ENCODE results near the gene EXOC2. TPM values are rescaled to one million over a fixed set of nuclear protein-coding genes. Genes with fewer than 3 reads are reported as not detected.

The EXOC2 gene
- total RNA-seq, 4 donors from 2014 or later = 7.6 to 22.5 (median 20.2) TPM

- Histone ChIP-seq H3K4me3 (no peak overlapping the region), H3K27ac (no peak overlapping the region), H3K9me3 (no peaks in the 10 kb centered on the region), H3K4me1 (peaks cover 0 to 10% (median 2%) of the 10 kb centered on the region in 4 donors), H3K27me3 (no peaks in the 10 kb centered on the region), H3K36me3 (no peaks in the 10 kb centered on the region)
- DNase-seq = no peak
- in situ Hi-C loops (cut with MboI; ENCODE audit: low pct_ligation_motif_present in 1 of 4, low pct_unique_long_range_greater_than_20kb in 1 of 4, low sequenced_read_pairs in 3 of 4) (no loop called here), intact Hi-C loops (cut with DNase I; ENCODE audit: low total_unique reads) (no loop called here)
- 83 to 89% methylated on average over 4 of the region's 4 CpGs for WGBS, 2 donors (ENCODE audit: low coverage in 1 of 2)
- TF ChIP-seq EP300 (IDR thresholded peaks at IDR 0.05; ENCODE audit: low read depth) = no peak
- no peak for TF ChIP-seq POLR2A (IDR thresholded peaks at IDR 0.05)
- TF ChIP-seq CTCF (IDR thresholded peaks at IDR 0.05) = no peak
- TF ChIP-seq POLR2AphosphoS5 (IDR thresholded peaks at IDR 0.05) = no peak
Measured at GRCh38 chr6:654136-654535, 38.8 kb downstream of the EXOC2 start.

GRCh38 chr6:652865-653264 is 40.1 kb downstream of the EXOC2 start:
- Histone ChIP-seq H3K27me3 (no peaks in the 10 kb centered on the region), H3K36me3 (no peaks in the 10 kb centered on the region), H3K9me3 (no peaks in the 10 kb centered on the region), H3K4me3 (no peak overlapping the region), H3K27ac (no peak overlapping the region), H3K4me1 (peaks cover 0 to 7% (median 0%) of the 10 kb centered on the region in 4 donors)
- intact Hi-C loops (cut with DNase I; ENCODE audit: low total_unique reads) (no loop called here), in situ Hi-C loops (cut with MboI; ENCODE audit: low pct_ligation_motif_present in 1 of 4, low pct_unique_long_range_greater_than_20kb in 1 of 4, low sequenced_read_pairs in 3 of 4) (no loop called here)
- WGBS, 2 donors (ENCODE audit: low coverage in 1 of 2) = 70 to 96% methylated on average over 3 of the region's 3 CpGs
- DNase-seq = no peak
- TF ChIP-seq EP300 (IDR thresholded peaks at IDR 0.05; ENCODE audit: low read depth) = no peak
- no peak for TF ChIP-seq CTCF (IDR thresholded peaks at IDR 0.05)
- TF ChIP-seq POLR2AphosphoS5 (IDR thresholded peaks at IDR 0.05) = no peak
- TF ChIP-seq POLR2A (IDR thresholded peaks at IDR 0.05) = no peak

- H3K36me3 ChIP-seq = no peaks in the 10 kb centered on the region
- intact Hi-C loops (cut with DNase I; ENCODE audit: low total_unique reads) (no loop called here), in situ Hi-C loops (cut with MboI; ENCODE audit: low pct_ligation_motif_present in 1 of 4, low pct_unique_long_range_greater_than_20kb in 1 of 4, low sequenced_read_pairs in 3 of 4) (no loop called here)
- TF ChIP-seq CTCF (IDR thresholded peaks at IDR 0.05) (no peak), POLR2A (IDR thresholded peaks at IDR 0.05) (no peak), EP300 (IDR thresholded peaks at IDR 0.05; ENCODE audit: low read depth) (no peak), POLR2AphosphoS5 (IDR thresholded peaks at IDR 0.05) (no peak)
- 63 to 71% methylated on average over 4 of the region's 4 CpGs for WGBS, 2 donors (ENCODE audit: low coverage in 1 of 2)
- peaks cover 0 to 7% (median 0%) of the 10 kb centered on the region in 4 donors for H3K4me1 ChIP-seq
- DNase-seq = no peak
- H3K27me3 ChIP-seq = no peaks in the 10 kb centered on the region
- H3K4me3 ChIP-seq = no peak overlapping the region
- H3K9me3 ChIP-seq = no peaks in the 10 kb centered on the region
- no peak overlapping the region for H3K27ac ChIP-seq
Measured at GRCh38 chr6:650098-650497, 42.8 kb downstream of the EXOC2 start.

GRCh38 chr6:642805-643204 is 50.1 kb downstream of the EXOC2 start:
- Histone ChIP-seq H3K36me3 (no peaks in the 10 kb centered on the region), H3K27ac (no peak overlapping the region), H3K27me3 (no peaks in the 10 kb centered on the region), H3K4me3 (no peak overlapping the region), H3K9me3 (no peaks in the 10 kb centered on the region), H3K4me1 (no peaks in the 10 kb centered on the region)
- intact Hi-C loops (cut with DNase I; ENCODE audit: low total_unique reads) = no loop called here
- DNase-seq = no peak
- in situ Hi-C loops (cut with MboI; ENCODE audit: low pct_ligation_motif_present in 1 of 4, low pct_unique_long_range_greater_than_20kb in 1 of 4, low sequenced_read_pairs in 3 of 4) = no loop called here
- TF ChIP-seq POLR2AphosphoS5 (IDR thresholded peaks at IDR 0.05) (no peak), EP300 (IDR thresholded peaks at IDR 0.05; ENCODE audit: low read depth) (no peak), POLR2A (IDR thresholded peaks at IDR 0.05) (no peak), CTCF (IDR thresholded peaks at IDR 0.05) (no peak)

All from transverse colon (tissue), 4 donors.